GM12878 (cell line): Measurements from ENCODE around the gene RAET1G.
"Not testable (repeated sequence)": the region's sequence is repeated elsewhere in the genome, so short reads cannot be mapped to it uniquely, and the experiment has no call there.

Experiments
- CTCF ChIP-seq, 3 experiments: IDR thresholded peaks in 2 of 3; conservative IDR thresholded peaks in 1 of 3; 2 replicates each; pipeline ENCODE4 v1.5.1; 2011; ENCODE audit warnings: low read depth in 3 of 3, low read length in 3 of 3, mild to moderate bottlenecking in 3 of 3, control low read depth in 2 of 3, moderate library complexity in 2 of 3, inconsistent platforms in 1 of 3, mixed read lengths in 1 of 3; ENCODE audit not compliant: control insufficient read depth in 2 of 3, insufficient read depth in 1 of 3; ENCODE audit errors: extremely low read depth in 1 of 3
- E2F8 ChIP-seq: fragments of 450-650 bp; IDR thresholded peaks from 2 replicates; pipeline ENCODE4 v1.6.1; 2018; ENCODE audit warnings: mild to moderate bottlenecking, low read depth, moderate library complexity; ENCODE audit not compliant: partially characterized antibody
- FOXK2 ChIP-seq: fragments of 450-650 bp; IDR thresholded peaks from 2 replicates; pipeline ENCODE4 v1.6.1; 2017; ENCODE audit warnings: mild to moderate bottlenecking, moderate library complexity
- IKZF2 ChIP-seq, 2 experiments: fragments of 450-650 bp; IDR thresholded peaks; 2 replicates each; pipeline ENCODE4 v1.6.1; 2017; ENCODE audit warnings: mild to moderate bottlenecking in 2 of 2, moderate library complexity in 2 of 2
- MLLT1 ChIP-seq: fragments of 450-650 bp; IDR thresholded peaks from 2 replicates; pipeline ENCODE4 v1.6.1; 2016; ENCODE audit warnings: mild to moderate bottlenecking
- MTA2 ChIP-seq: fragments of 450-650 bp; IDR thresholded peaks from 2 replicates; pipeline ENCODE4 v1.6.1; 2016; ENCODE audit warnings: low read depth, mild to moderate bottlenecking, moderate library complexity
- NFYA ChIP-seq: IDR thresholded peaks from 2 replicates; pipeline ENCODE4 v1.6.1; 2011; ENCODE audit warnings: low read depth, mild to moderate bottlenecking, low read length, improper control_type of control experiment, borderline replicate concordance
- POLR2AphosphoS5 ChIP-seq: IDR thresholded peaks from 2 replicates; pipeline ENCODE4 v1.6.1; 2011; ENCODE audit warnings: mild to moderate bottlenecking, low read length, inconsistent platforms
- RCOR1 ChIP-seq: conservative IDR thresholded peaks from 2 replicates; pipeline ENCODE4 v1.6.1; 2012; ENCODE audit warnings: low read depth, low read length, improper control_type of control experiment
- TCF7 ChIP-seq: IDR thresholded peaks from 2 replicates; pipeline ENCODE4 v1.6.1; 2014; ENCODE audit warnings: antibody characterized with exemption, borderline replicate concordance
- YY1 ChIP-seq: IDR thresholded peaks from 2 replicates; pipeline ENCODE4 v1.6.1; 2011; ENCODE audit warnings: low read depth, mild to moderate bottlenecking, low read length

DNA sequence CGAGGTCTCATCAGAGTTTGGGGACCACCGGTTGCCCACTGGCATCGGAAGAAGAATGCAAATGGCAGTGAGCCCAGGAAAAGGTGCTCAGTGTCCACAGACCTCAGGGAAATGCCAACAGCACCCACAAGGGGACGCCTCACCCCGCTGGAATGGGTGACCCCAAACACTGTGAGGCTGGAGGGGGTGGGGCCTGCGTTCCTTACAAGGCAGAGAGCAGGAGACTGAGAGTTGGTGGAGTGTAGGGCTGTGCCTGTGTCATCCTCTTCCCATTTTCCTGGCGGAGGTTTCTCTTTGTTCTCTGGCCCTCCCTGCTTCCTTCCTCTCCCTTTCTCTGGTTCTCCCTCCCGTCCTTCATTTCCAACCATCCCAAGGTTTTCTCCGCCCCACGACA lies 31.0 kb upstream of the RAET1G start:
- not testable (repeated sequence) for TF ChIP-seq IKZF2 (IDR thresholded peaks at IDR 0.05); TCF7; MLLT1; CTCF (IDR thresholded peaks at IDR 0.05 in 2 of 3, conservative IDR thresholded peaks at IDR 0.05 in 1 of 3; ENCODE audit: control insufficient read depth in 2 of 3, extremely low read depth in 1 of 3, insufficient read depth in 1 of 3, low read depth in 3 of 3, low read length in 3 of 3); E2F8; NFYA; YY1; RCOR1; MTA2; POLR2AphosphoS5; FOXK2
